ENCODE measurements around the gene ATP2C2. TPM values are rescaled to one million over a fixed set of nuclear protein-coding genes. Genes with fewer than 3 reads are reported as not detected.

The ATP2C2 gene
- polyA plus RNA-seq, 6 donors from 2014 or later, result not detected

- Mint-ChIP-seq H3K36me3 (no peaks in the 10 kb centered on the region), H3K9me3 (no peaks in the 10 kb centered on the region), H3K27me3 (peaks cover 14 to 21% (median 16%) of the 10 kb centered on the region in 3 donors), H3K27ac (peak overlapping the region in 1 of 6 donors; percentile 77), H3K4me1 (peaks cover 0 to 5% (median 0%) of the 10 kb centered on the region in 3 donors), H3K4me3 (no peak overlapping the region)
- DNase-seq, result no peak
- ATAC-seq (ENCODE audit: low read depth in 2 of 2), result no peak
Measured at GRCh38 chr16:84360748-84361147, 7.6 kb upstream of the ATP2C2 start.

- H3K36me3 Mint-ChIP-seq, result no peaks in the 10 kb centered on the region
- peaks cover 14 to 29% (median 19%) of the 10 kb centered on the region in 3 donors for H3K27me3 Mint-ChIP-seq
- H3K4me1 Mint-ChIP-seq, result peaks cover 0 to 5% (median 0%) of the 10 kb centered on the region in 3 donors
- no peak for DNase-seq
- no peak overlapping the region for H3K27ac Mint-ChIP-seq
- H3K9me3 Mint-ChIP-seq, result no peaks in the 10 kb centered on the region
- H3K4me3 Mint-ChIP-seq, result no peak overlapping the region
- ATAC-seq (ENCODE audit: low read depth in 2 of 2), result no peak
Measured at GRCh38 chr16:84361546-84361945, 6.8 kb upstream of the ATP2C2 start.

- Mint-ChIP-seq H3K9me3 (no peaks in the 10 kb centered on the region), H3K4me1 (peaks cover 4 to 6% (median 5%) of the 10 kb centered on the region in 3 donors), H3K27ac (no peak overlapping the region), H3K4me3 (no peak overlapping the region), H3K36me3 (no peaks in the 10 kb centered on the region), H3K27me3 (peaks cover 24 to 39% (median 29%) of the 10 kb centered on the region in 3 donors)
- DNase-seq (no peak), ATAC-seq (ENCODE audit: low read depth in 2 of 2) (no peak)
Measured at GRCh38 chr16:84362471-84362941, 5.8 kb upstream of the ATP2C2 start.

GRCh38 chr16:84366208-84366607, 2.1 kb upstream of the ATP2C2 start:
- Mint-ChIP-seq H3K4me1 (peaks cover 4 to 15% (median 6%) of the 10 kb centered on the region in 3 donors), H3K9me3 (no peaks in the 10 kb centered on the region), H3K4me3 (no peak overlapping the region), H3K27ac (no peak overlapping the region), H3K36me3 (no peaks in the 10 kb centered on the region), H3K27me3 (peaks cover 30 to 59% (median 48%) of the 10 kb centered on the region in 3 donors)
- DNase-seq (no peak), ATAC-seq (ENCODE audit: low read depth in 2 of 2) (no peak)

- peak overlapping the region in 3 of 8 donors; percentile 10 to 20 (median 12) for H3K4me3 Mint-ChIP-seq
Measured at GRCh38 chr16:84367297-84367680, 1.0 kb upstream of the ATP2C2 start.

GRCh38 chr16:84367750-84368307, 509 bp upstream of the ATP2C2 start:
- Mint-ChIP-seq H3K4me1 (peaks cover 4 to 15% (median 6%) of the 10 kb centered on the region in 3 donors), H3K4me3 (no peak overlapping the region), H3K36me3 (no peaks in the 10 kb centered on the region), H3K27ac (no peak overlapping the region), H3K27me3 (peaks cover 26 to 62% (median 57%) of the 10 kb centered on the region in 3 donors), H3K9me3 (peaks cover 0 to 1% (median 0%) of the 10 kb centered on the region in 7 donors)
- no peak for DNase-seq
- no peak for ATAC-seq (ENCODE audit: low read depth in 2 of 2)

More at GRCh38 chr16:84367297-84367680, 1.0 kb upstream of the ATP2C2 start:
- Mint-ChIP-seq H3K4me1 (peaks cover 4 to 15% (median 6%) of the 10 kb centered on the region in 3 donors), H3K9me3 (peaks cover 0 to 1% (median 0%) of the 10 kb centered on the region in 7 donors), H3K27me3 (peaks cover 29 to 65% (median 57%) of the 10 kb centered on the region in 3 donors), H3K36me3 (no peaks in the 10 kb centered on the region), H3K27ac (no peak overlapping the region)
- no peak for ATAC-seq (ENCODE audit: low read depth in 2 of 2)
- DNase-seq, result no peak

GRCh38 chr16:84369105-84369504, 767 bp downstream of the ATP2C2 start:
- peaks cover 4 to 15% (median 6%) of the 10 kb centered on the region in 3 donors for H3K4me1 Mint-ChIP-seq
- H3K36me3 Mint-ChIP-seq, result no peaks in the 10 kb centered on the region
- peak overlapping the region in 1 of 8 donors; percentile 35 for H3K4me3 Mint-ChIP-seq
- ATAC-seq (ENCODE audit: low read depth in 2 of 2) (no peak), DNase-seq (no peak)
- H3K9me3 Mint-ChIP-seq, result peaks cover 0 to 1% (median 0%) of the 10 kb centered on the region in 7 donors
- no peak overlapping the region for H3K27ac Mint-ChIP-seq
- peaks cover 27 to 69% (median 49%) of the 10 kb centered on the region in 3 donors for H3K27me3 Mint-ChIP-seq

- H3K9me3 Mint-ChIP-seq, result peaks cover 0 to 1% (median 0%) of the 10 kb centered on the region in 7 donors
- no peak overlapping the region for H3K27ac Mint-ChIP-seq
- DNase-seq, result no peak
- no peaks in the 10 kb centered on the region for H3K36me3 Mint-ChIP-seq
- no peak for ATAC-seq (ENCODE audit: low read depth in 2 of 2)
- peaks cover 4 to 15% (median 6%) of the 10 kb centered on the region in 3 donors for H3K4me1 Mint-ChIP-seq
- no peak overlapping the region for H3K4me3 Mint-ChIP-seq
- H3K27me3 Mint-ChIP-seq, result peaks cover 29 to 69% (median 42%) of the 10 kb centered on the region in 3 donors
Measured at GRCh38 chr16:84369938-84370627, 1.7 kb downstream of the ATP2C2 start.

- H3K27me3 Mint-ChIP-seq, result peaks cover 29 to 75% (median 50%) of the 10 kb centered on the region in 3 donors
- DNase-seq (no peak), ATAC-seq (ENCODE audit: low read depth in 2 of 2) (no peak)
- H3K9me3 Mint-ChIP-seq, result peaks cover 0 to 1% (median 0%) of the 10 kb centered on the region in 7 donors
- H3K4me1 Mint-ChIP-seq, result peaks cover 4 to 15% (median 6%) of the 10 kb centered on the region in 3 donors
- no peak overlapping the region for H3K4me3 Mint-ChIP-seq
- H3K36me3 Mint-ChIP-seq, result no peaks in the 10 kb centered on the region
- no peak overlapping the region for H3K27ac Mint-ChIP-seq
Measured at GRCh38 chr16:84370723-84371552, 2.6 kb downstream of the ATP2C2 start.

- Mint-ChIP-seq H3K27ac (no peak overlapping the region), H3K4me3 (no peak overlapping the region), H3K9me3 (peaks cover 0 to 1% (median 0%) of the 10 kb centered on the region in 7 donors), H3K4me1 (peaks cover 4 to 15% (median 6%) of the 10 kb centered on the region in 3 donors), H3K36me3 (no peaks in the 10 kb centered on the region), H3K27me3 (peaks cover 29 to 69% (median 49%) of the 10 kb centered on the region in 3 donors)
- ATAC-seq (ENCODE audit: low read depth in 2 of 2), result no peak
- DNase-seq, result no peak
Measured at GRCh38 chr16:84371553-84371865, 3.2 kb downstream of the ATP2C2 start.

GRCh38 chr16:84373907-84374489, 5.7 kb downstream of the ATP2C2 start:
- Mint-ChIP-seq H3K4me3 (no peak overlapping the region), H3K4me1 (peaks cover 0 to under 1% (median 0%) of the 10 kb centered on the region in 3 donors), H3K27me3 (peaks cover 19 to 57% (median 51%) of the 10 kb centered on the region in 3 donors), H3K36me3 (no peaks in the 10 kb centered on the region), H3K27ac (no peak overlapping the region), H3K9me3 (peaks cover 0 to 1% (median 0%) of the 10 kb centered on the region in 7 donors)
- no peak for ATAC-seq (ENCODE audit: low read depth in 2 of 2)
- no peak for DNase-seq

GRCh38 chr16:84378099-84378498, 9.8 kb downstream of the ATP2C2 start:
- ATAC-seq (ENCODE audit: low read depth in 2 of 2) (no peak), DNase-seq (no peak)
- no peaks in the 10 kb centered on the region for H3K36me3 Mint-ChIP-seq
- H3K27ac Mint-ChIP-seq, result no peak overlapping the region
- peaks cover 18 to 53% (median 35%) of the 10 kb centered on the region in 3 donors for H3K27me3 Mint-ChIP-seq
- no peaks in the 10 kb centered on the region for H3K4me1 Mint-ChIP-seq
- no peak overlapping the region for H3K4me3 Mint-ChIP-seq
- H3K9me3 Mint-ChIP-seq, result peaks cover 0 to 6% (median 4%) of the 10 kb centered on the region in 7 donors

GRCh38 chr16:84378567-84378966, 10.2 kb downstream of the ATP2C2 start:
- Mint-ChIP-seq H3K9me3 (peaks cover 0 to 7% (median 4%) of the 10 kb centered on the region in 7 donors), H3K36me3 (no peaks in the 10 kb centered on the region)
- DNase-seq, result no peak

More at GRCh38 chr16:84378567-84378966, 10.2 kb downstream of the ATP2C2 start:
- H3K4me3 Mint-ChIP-seq, result no peak overlapping the region
- no peak overlapping the region for H3K27ac Mint-ChIP-seq
- peaks cover 16 to 48% (median 35%) of the 10 kb centered on the region in 3 donors for H3K27me3 Mint-ChIP-seq
- H3K4me1 Mint-ChIP-seq, result no peaks in the 10 kb centered on the region
- ATAC-seq (ENCODE audit: low read depth in 2 of 2), result no peak

Data from naive B cell (primary cell).